ENCODE measurements around the gene GSK3B. TPM values are rescaled to one million over a fixed set of nuclear protein-coding genes. Genes with fewer than 3 reads are reported as not detected.
A peak's percentile ranks its signal among the peaks of the same experiment; 100 is the strongest.

GSK3B gene
- total RNA-seq, 1 donor from 2014 or later: 88.6 TPM

DNA sequence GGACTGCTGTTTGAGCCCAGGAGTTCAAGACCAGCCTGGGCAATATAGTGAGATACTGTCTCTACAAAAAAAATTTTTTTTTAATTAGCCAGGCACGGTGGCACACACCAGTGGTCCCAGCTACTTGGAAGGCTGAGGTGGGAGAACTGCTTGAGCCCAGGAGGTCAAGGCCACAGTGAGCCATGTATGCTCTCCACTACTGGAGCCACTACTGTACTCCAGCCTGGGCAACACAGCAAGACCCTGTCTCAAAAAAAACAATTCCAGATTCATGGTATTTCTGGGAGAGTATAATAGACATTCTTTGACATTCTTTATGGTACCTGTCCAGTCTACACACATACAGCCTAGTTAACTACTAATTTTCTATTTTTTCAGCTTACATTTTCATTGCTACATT, 70.1 kb downstream of the GSK3B start:
- Histone ChIP-seq H3K4me2 (no peak overlapping the region), H3K4me1 (no peaks in the 10 kb centered on the region), H3K4me3 (no peak overlapping the region), H2AFZ (replicated peaks) (no peak overlapping the region), H3K9ac (no peak overlapping the region), H3K79me2 (ENCODE audit: low read depth) (peaks cover 100% of the 10 kb centered on the region), H3K27me3 (no peaks in the 10 kb centered on the region), H3K36me3 (no peaks in the 10 kb centered on the region), H3K27ac (no peak overlapping the region), H3K9me3 (ENCODE audit: low read depth) (no peaks in the 10 kb centered on the region), H4K20me1 (ENCODE audit: low read depth) (peaks cover 82% of the 10 kb centered on the region), H3F3A (ENCODE audit: low read depth) (no peaks in the 10 kb centered on the region)
- TF ChIP-seq EZH2 (IDR thresholded peaks at IDR 0.05) (no peak), EZH2phosphoT487 (IDR thresholded peaks at IDR 0.05) (no peak)
- TF ChIP-seq, protein P1, sequence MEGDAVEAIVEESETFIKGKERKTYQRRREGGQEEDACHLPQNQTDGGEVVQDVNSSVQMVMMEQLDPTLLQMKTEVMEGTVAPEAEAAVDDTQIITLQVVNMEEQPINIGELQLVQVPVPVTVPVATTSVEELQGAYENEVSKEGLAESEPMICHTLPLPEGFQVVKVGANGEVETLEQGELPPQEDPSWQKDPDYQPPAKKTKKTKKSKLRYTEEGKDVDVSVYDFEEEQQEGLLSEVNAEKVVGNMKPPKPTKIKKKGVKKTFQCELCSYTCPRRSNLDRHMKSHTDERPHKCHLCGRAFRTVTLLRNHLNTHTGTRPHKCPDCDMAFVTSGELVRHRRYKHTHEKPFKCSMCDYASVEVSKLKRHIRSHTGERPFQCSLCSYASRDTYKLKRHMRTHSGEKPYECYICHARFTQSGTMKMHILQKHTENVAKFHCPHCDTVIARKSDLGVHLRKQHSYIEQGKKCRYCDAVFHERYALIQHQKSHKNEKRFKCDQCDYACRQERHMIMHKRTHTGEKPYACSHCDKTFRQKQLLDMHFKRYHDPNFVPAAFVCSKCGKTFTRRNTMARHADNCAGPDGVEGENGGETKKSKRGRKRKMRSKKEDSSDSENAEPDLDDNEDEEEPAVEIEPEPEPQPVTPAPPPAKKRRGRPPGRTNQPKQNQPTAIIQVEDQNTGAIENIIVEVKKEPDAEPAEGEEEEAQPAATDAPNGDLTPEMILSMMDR (IDR thresholded peaks at IDR 0.05): no peak
- DNase-seq (ENCODE audit: low spot score): no peak
- Mint-ChIP-seq H3K27ac (no peak overlapping the region), H3K9me3 (peaks cover 56% of the 10 kb centered on the region), H3K4me1 (peaks cover 4% of the 10 kb centered on the region), H3K4me3 (no peak overlapping the region), H3K36me3 (peaks cover 61% of the 10 kb centered on the region), H3K27me3 (ENCODE audit: insufficient read depth, low read depth) (peaks cover 2% of the 10 kb centered on the region)

GRCh38 chr3:120022729-120023128, 71.5 kb downstream of the GSK3B start:
- no peaks in the 10 kb centered on the region for H3F3A ChIP-seq (ENCODE audit: low read depth)
- H3K36me3 Mint-ChIP-seq: peaks cover 52% of the 10 kb centered on the region
- peak; percentile 21 for DNase-seq (ENCODE audit: low spot score)
- peaks cover 100% of the 10 kb centered on the region for H3K79me2 ChIP-seq (ENCODE audit: low read depth)
- peaks cover 4% of the 10 kb centered on the region for H3K4me1 Mint-ChIP-seq
- peaks cover 44% of the 10 kb centered on the region for H3K9me3 Mint-ChIP-seq
- H4K20me1 ChIP-seq (ENCODE audit: low read depth): peaks cover 87% of the 10 kb centered on the region
- no peak overlapping the region for H2AFZ ChIP-seq (replicated peaks)
- H3K27me3 Mint-ChIP-seq (ENCODE audit: insufficient read depth, low read depth): peaks cover 2% of the 10 kb centered on the region
- no peaks in the 10 kb centered on the region for H3K9me3 ChIP-seq (ENCODE audit: low read depth)
- no peak overlapping the region for H3K27ac ChIP-seq
- H3K4me3 Mint-ChIP-seq: no peak overlapping the region
- H3K9ac ChIP-seq: no peak overlapping the region
- H3K27me3 ChIP-seq: no peaks in the 10 kb centered on the region
- H3K4me3 ChIP-seq: no peak overlapping the region
- H3K36me3 ChIP-seq: no peaks in the 10 kb centered on the region
- no peak for TF ChIP-seq EZH2 (IDR thresholded peaks at IDR 0.05)
- no peak for TF ChIP-seq EZH2phosphoT487 (IDR thresholded peaks at IDR 0.05)
- TF ChIP-seq, protein P1 (IDR thresholded peaks at IDR 0.05): no peak
- H3K27ac Mint-ChIP-seq: no peak overlapping the region
- H3K4me1 ChIP-seq: no peaks in the 10 kb centered on the region
- H3K4me2 ChIP-seq: no peak overlapping the region

DNA sequence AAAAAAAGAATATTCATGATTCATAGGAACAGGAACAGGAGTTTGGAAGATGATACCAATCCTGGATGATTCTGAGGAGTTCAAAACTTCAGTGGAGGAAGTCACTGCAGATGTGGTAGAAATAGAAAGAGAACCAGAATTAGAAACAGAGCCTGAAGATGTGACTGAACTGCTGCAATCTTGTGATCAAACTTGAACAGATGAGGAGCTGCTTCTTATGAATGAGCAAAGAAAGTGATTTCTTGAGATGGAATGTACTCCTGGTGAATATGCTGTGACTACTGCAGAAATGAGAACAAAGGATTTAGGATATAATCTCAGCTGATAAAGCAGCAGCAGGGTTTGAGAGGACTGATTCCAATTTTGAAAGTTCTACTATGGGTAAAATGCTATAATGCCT, 72.7 kb downstream of the GSK3B start:
- peaks cover 4% of the 10 kb centered on the region for H3K4me1 Mint-ChIP-seq
- peaks cover 100% of the 10 kb centered on the region for H3K79me2 ChIP-seq (ENCODE audit: low read depth)
- peaks cover 2% of the 10 kb centered on the region for H3K27me3 Mint-ChIP-seq (ENCODE audit: insufficient read depth, low read depth)
- H3K36me3 ChIP-seq: no peaks in the 10 kb centered on the region
- H4K20me1 ChIP-seq (ENCODE audit: low read depth): peaks cover 94% of the 10 kb centered on the region
- no peak overlapping the region for H3K4me2 ChIP-seq
- no peaks in the 10 kb centered on the region for H3F3A ChIP-seq (ENCODE audit: low read depth)
- peaks cover 52% of the 10 kb centered on the region for H3K36me3 Mint-ChIP-seq
- H3K4me3 ChIP-seq: no peak overlapping the region
- DNase-seq (ENCODE audit: low spot score): no peak
- peaks cover 2% of the 10 kb centered on the region for H3K4me1 ChIP-seq
- no peak overlapping the region for H3K27ac Mint-ChIP-seq
- no peaks in the 10 kb centered on the region for H3K27me3 ChIP-seq
- H3K9me3 ChIP-seq (ENCODE audit: low read depth): no peaks in the 10 kb centered on the region
- no peak overlapping the region for H2AFZ ChIP-seq (replicated peaks)
- H3K27ac ChIP-seq: no peak overlapping the region
- no peak overlapping the region for H3K9ac ChIP-seq
- TF ChIP-seq EZH2 (IDR thresholded peaks at IDR 0.05) (no peak), EZH2phosphoT487 (IDR thresholded peaks at IDR 0.05) (no peak)
- TF ChIP-seq, protein P1 (IDR thresholded peaks at IDR 0.05): no peak
- H3K4me3 Mint-ChIP-seq: no peak overlapping the region
- peaks cover 44% of the 10 kb centered on the region for H3K9me3 Mint-ChIP-seq

All from neural progenitor cell (in vitro differentiated cells).